H1 (cell line): ENCODE results near the gene UPF1. TPM values are rescaled to one million over a fixed set of nuclear protein-coding genes. Genes with fewer than 3 reads are reported as not detected.
A peak's percentile ranks its signal among the peaks of the same experiment; 100 is the strongest.

Experiments used
- CTCF ChIA-PET: fragments of 300-600 bp; sonication (Branson Sonifier 250); formaldehyde crosslinking; loops from one replicate; lab custom pipeline; 2021; ENCODE audit not compliant: partially characterized antibody; lab: Charles Lee
- POLR2A ChIA-PET: fragments of 300-600 bp; sonication (Branson Sonifier 250); formaldehyde crosslinking; loops from one replicate; lab custom pipeline; 2021; ENCODE audit warnings: inconsistent platforms; ENCODE audit not compliant: partially characterized antibody; lab: Charles Lee
- DNase-seq, 2 experiments: peaks; one replicate each; pipeline versions ENCODE4 v3.0.0 to v3.0.0-alpha.2; 2010 to 2022; ENCODE audit warnings: low spot score in 2 of 2, low read depth in 1 of 2, mixed read lengths in 1 of 2
- FAIRE-seq: peaks from 2 replicates; lab custom pipeline; 2011; peaks lifted over from hg19 to GRCh38; lab: Jason Lieb, UNC
- H2AFZ ChIP-seq: 2 replicates; pipeline ENCODE4 v1.8.1; 2012; ENCODE audit warnings: low read length, inconsistent platforms
- H2AK5ac ChIP-seq: 2 replicates; pipeline ENCODE4 v1.6.1; 2013; ENCODE audit warnings: low read depth, low read length
- H2BK120ac ChIP-seq: replicated peaks from 2 replicates; pipeline ENCODE3; 2013; ENCODE audit warnings: low read depth, low read length, inconsistent platforms
- H2BK12ac ChIP-seq: 2 replicates; pipeline ENCODE4 v1.6.1; 2013; ENCODE audit warnings: low read depth, low read length
- H2BK15ac ChIP-seq: 2 replicates; pipeline ENCODE4 v1.6.1; 2013; ENCODE audit warnings: low read length
- H2BK20ac ChIP-seq: 2 replicates; pipeline ENCODE4 v1.6.1; 2013; ENCODE audit warnings: low read length
- H2BK5ac ChIP-seq: 2 replicates; pipeline ENCODE4 v1.6.1; 2013; ENCODE audit warnings: low read depth, low read length
- H3K14ac ChIP-seq: 2 replicates; pipeline ENCODE4 v1.6.1; 2013; ENCODE audit warnings: inconsistent platforms; ENCODE audit not compliant: insufficient read length
- H3K18ac ChIP-seq: 2 replicates; pipeline ENCODE4 v1.6.1; 2013; ENCODE audit warnings: low read length; ENCODE audit errors: extremely low read depth
- H3K23ac ChIP-seq: 2 replicates; pipeline ENCODE4 v1.6.1; 2013; ENCODE audit warnings: inconsistent platforms; ENCODE audit not compliant: insufficient read length
- H3K23me2 ChIP-seq: 2 replicates; pipeline ENCODE4 v1.6.1; 2013; ENCODE audit warnings: low read depth, low read length
- H3K27ac ChIP-seq: 2 replicates; pipeline ENCODE4 v1.6.1; 2011; ENCODE audit warnings: low read depth, low read length, inconsistent platforms
- H3K27me3 ChIP-seq, 4 experiments: replicated peaks in 1 of 4; 1 replicate in 1 of 4; 2 replicates in 3 of 4; pipeline versions ENCODE4 v1.6.1 to v1.8.1; 2011 to 2013; ENCODE audit warnings: low read length in 3 of 4, mild to moderate bottlenecking in 3 of 4, inconsistent platforms in 2 of 4, mixed read lengths in 2 of 4, moderate library complexity in 1 of 4; ENCODE audit not compliant: control insufficient read depth in 3 of 4, insufficient read depth in 3 of 4; ENCODE audit errors: extremely low read depth in 1 of 4
- H3K36me3 ChIP-seq, 4 experiments: 2 replicates each; pipeline versions ENCODE4 v1.6.1 to v1.8.1; 2011 to 2013; ENCODE audit warnings: mild to moderate bottlenecking in 4 of 4, low read length in 3 of 4, moderate library complexity in 2 of 4, control low read depth in 1 of 4, inconsistent platforms in 1 of 4; ENCODE audit not compliant: insufficient read depth in 4 of 4, control insufficient read depth in 2 of 4
- H3K4ac ChIP-seq: replicated peaks from 2 replicates; pipeline ENCODE3; 2013; ENCODE audit warnings: low read length, low read depth, mixed read lengths, inconsistent platforms; ENCODE audit not compliant: insufficient read length
- H3K4me1 ChIP-seq, 4 experiments: replicated peaks in 1 of 4; 1 replicate in 1 of 4; 2 replicates in 3 of 4; pipeline versions ENCODE4 v1.6.1 to v1.8.1; 2011 to 2013; ENCODE audit warnings: low read length in 3 of 4, inconsistent platforms in 2 of 4, mixed read lengths in 1 of 4; ENCODE audit not compliant: insufficient read depth in 4 of 4, control insufficient read depth in 3 of 4
- H3K4me2 ChIP-seq, 2 experiments: 2 replicates each; pipeline versions ENCODE4 v1.6.1 to v1.8.1; 2011 to 2013; ENCODE audit warnings: low read depth in 2 of 2, low read length in 2 of 2, control low read depth in 1 of 2, inconsistent platforms in 1 of 2, mild to moderate bottlenecking in 1 of 2; ENCODE audit not compliant: insufficient read depth in 1 of 2
- H3K4me3 ChIP-seq, 4 experiments: fragments of 200-600, 300-600 bp in 1 of 4; sonication (generic), shearing (Covaris generic), sonication (Bioruptor Twin) in 1 of 4; 2 replicates each; pipeline versions ENCODE4 v1.5.1 to v1.8.1; 2011 to 2016; ENCODE audit warnings: low read length in 4 of 4, low read depth in 3 of 4, control low read depth in 2 of 4, inconsistent platforms in 2 of 4, mild to moderate bottlenecking in 2 of 4, mixed read lengths in 1 of 4, moderate library complexity in 1 of 4; ENCODE audit not compliant: insufficient read depth in 2 of 4; ENCODE audit errors: extremely low read depth in 1 of 4
- H3K56ac ChIP-seq: replicated peaks from 2 replicates; pipeline ENCODE3; 2013; ENCODE audit warnings: low read depth, mild to moderate bottlenecking, mixed read lengths, low read length, inconsistent platforms; ENCODE audit not compliant: insufficient read length
- H3K79me1 ChIP-seq: 2 replicates; pipeline ENCODE4 v1.6.1; 2013; ENCODE audit warnings: low read depth, low read length, control low read depth
- H3K79me2 ChIP-seq, 2 experiments: 2 replicates each; pipeline versions ENCODE4 v1.6.1 to v1.8.1; 2012 to 2013; ENCODE audit warnings: low read length in 2 of 2, mild to moderate bottlenecking in 2 of 2, inconsistent platforms in 1 of 2; ENCODE audit not compliant: insufficient read depth in 2 of 2, control insufficient read depth in 1 of 2
- H3K9ac ChIP-seq, 4 experiments: replicated peaks in 1 of 4; 1 replicate in 1 of 4; 2 replicates in 3 of 4; pipeline versions ENCODE4 v1.6.1 to v1.8.1; 2011 to 2013; ENCODE audit warnings: low read depth in 3 of 4, low read length in 3 of 4, control low read depth in 2 of 4, mild to moderate bottlenecking in 2 of 4, moderate library complexity in 2 of 4, inconsistent platforms in 1 of 4; ENCODE audit errors: extremely low read depth in 1 of 4
- H3K9me3 ChIP-seq, 2 experiments: 2 replicates each; pipeline versions ENCODE4 v1.6.1 to v1.8.1; 2012 to 2013; ENCODE audit warnings: mild to moderate bottlenecking in 2 of 2, moderate library complexity in 2 of 2, control low read depth in 1 of 2, inconsistent platforms in 1 of 2, low read depth in 1 of 2, low read length in 1 of 2, mixed read lengths in 1 of 2; ENCODE audit not compliant: insufficient read depth in 2 of 2
- H4K20me1 ChIP-seq, 2 experiments: replicated peaks in 1 of 2; 2 replicates each; pipeline versions ENCODE3 to v1.8.1; 2011 to 2013; ENCODE audit warnings: inconsistent platforms in 2 of 2, low read length in 2 of 2, mild to moderate bottlenecking in 1 of 2; ENCODE audit not compliant: insufficient read depth in 2 of 2, control insufficient read depth in 1 of 2
- H4K5ac ChIP-seq: 2 replicates; pipeline ENCODE4 v1.6.1; 2013; ENCODE audit warnings: low read length, low read depth, mixed read lengths, inconsistent platforms; ENCODE audit not compliant: insufficient read length
- H4K8ac ChIP-seq: 2 replicates; pipeline ENCODE4 v1.8.0; 2013; ENCODE audit warnings: mild to moderate bottlenecking, moderate library complexity, low read length, inconsistent platforms; ENCODE audit not compliant: insufficient read depth; ENCODE audit errors: extremely low read depth
- H4K91ac ChIP-seq: replicated peaks from 2 replicates; pipeline ENCODE3; 2013; ENCODE audit warnings: low read length, mixed read lengths, inconsistent platforms; ENCODE audit not compliant: insufficient read length
- CTCF ChIP-seq, 3 experiments: IDR thresholded peaks; 1 replicate in 2 of 3; 2 replicates in 1 of 3; pipeline versions ENCODE4 v1.5.1 to v1.6.1; 2011; ENCODE audit warnings: low read length in 3 of 3, mild to moderate bottlenecking in 3 of 3, inconsistent platforms in 2 of 3, low read depth in 1 of 3, moderate library complexity in 1 of 3; ENCODE audit not compliant: insufficient read depth in 1 of 3; ENCODE audit errors: control extremely low read depth in 1 of 3
- MAX ChIP-seq: IDR thresholded peaks from 2 replicates; pipeline ENCODE4 v1.6.1; 2012; ENCODE audit warnings: inconsistent platforms
- RFX5 ChIP-seq: IDR thresholded peaks from 2 replicates; pipeline ENCODE4 v1.6.1; 2011; ENCODE audit warnings: low read depth, low read length, improper control_type of control experiment, borderline replicate concordance
- WGBS, 2 experiments: shearing (Covaris generic) in 1 of 2; methylation state at CpG; one replicate each; pipeline versions ENCODE4 v1.1.6 to v1.1.7; 2013 to 2015; ENCODE audit warnings: low lambda C conversion rate in 2 of 2, mixed read lengths in 2 of 2, inconsistent platforms in 1 of 2, low coverage in 1 of 2, missing lambda C conversion rate in 1 of 2; ENCODE audit not compliant: insufficient replicate concordance in 2 of 2, insufficient coverage in 1 of 2, insufficient read length in 1 of 2; ENCODE audit errors: extremely low coverage in 1 of 2, missing lambda C conversion rate in 1 of 2; 5-methylcytosine and 5-hydroxymethylcytosine counted together
- polyA plus RNA-seq, 7 experiments: library from polyadenylated mRNA; depleted of rRNA in 3 of 7; stranded (reverse) in 5 of 7; unstranded in 2 of 7; fragments of >200 nt in 5 of 7; fragments of 200-250 nt in 2 of 7; gene quantifications; 1 replicate in 5 of 7; 2 replicates in 1 of 7; 4 replicates in 1 of 7; pipeline versions ENCODE4 v1.2.1 to v1.2.3, GENCODE V29; 2011 to 2013; ENCODE audit warnings: missing spikeins in 2 of 7, mixed read lengths in 2 of 7
- total RNA-seq: library from RNA; stranded (reverse); fragmentation: NEBNext Ultra II Directional; extraction: Animal tissue kit (Norgen Biotek cat#: 25700); gene quantifications from 2 replicates; pipeline ENCODE4 v1.2.1, GENCODE V29; 2021

The UPF1 gene
- total and polyA plus RNA-seq, 2 of the 8 experiments (the other 6 are each of a cell fraction or from before 2014, with no cell fraction given), result 46.4 to 62.0 TPM

- CTCF ChIA-PET, result interaction anchor here (0.9 to 7.8 kb wide), 6 partner anchors 10 to 452 kb away, joined by 3 to 34 read pairs (median 4); partner anchors contain the start of genes COPE and DDX49
- Histone ChIP-seq H3K79me2 (no peaks in the 10 kb centered on the region), H3K4me1 (peaks cover 0 to 4% (median 0%) of the 10 kb centered on the region in 4 experiments; a peak in 1 of 7 replicates), H3K23me2 (no peaks in the 10 kb centered on the region), H3K9ac (no peak overlapping the region), H2BK120ac (no peak overlapping the region), H2AFZ (no peak overlapping the region), H3K36me3 (peaks cover 0 to 19% (median 5%) of the 10 kb centered on the region in 4 experiments; a peak in 4 of 8 replicates), H2BK5ac (no peak overlapping the region; the same call in 1 of the 2 replicates), H2BK12ac (no peak overlapping the region)
- 92% methylated on average over 29 of the region's 29 CpGs; no CpG with 5 or more reads in 1 of the 2 experiments for WGBS, 2 experiments
- DNase-seq, result no peak
- no peak for TF ChIP-seq RFX5
- TF ChIP-seq CTCF (IDR thresholded peaks at IDR 0.05; ENCODE audit: control extremely low read depth in 1 of 3, insufficient read depth in 1 of 3, low read depth in 1 of 3, low read length in 3 of 3), result peak in 2 of 3 experiments; percentile 16 to 18; a peak in 2 of 4 replicates
- TF ChIP-seq MAX, result peak; percentile 29; the same call in 1 of the 2 replicates
- TF ChIP-seq, all 59 proteins: peak for 2
- Histone ChIP-seq H4K20me1 (peaks cover 1 to 15% of the 10 kb centered on the region in 2 experiments), H3K4ac (no peak overlapping the region), H3K27ac (no peak overlapping the region), H3K79me1 (no peaks in the 10 kb centered on the region), H2AK5ac (no peak overlapping the region), H4K8ac (no peak overlapping the region), H3K56ac (no peak overlapping the region), H4K91ac (no peak overlapping the region), H3K23ac (no peak overlapping the region), H3K4me2 (no peak overlapping the region), H3K9me3 (no peaks in the 10 kb centered on the region), H4K5ac (no peak overlapping the region), H2BK20ac (no peak overlapping the region), H3K14ac (no peak overlapping the region), H3K18ac (no peak overlapping the region), H3K4me3 (no peak overlapping the region), H2BK15ac (no peak overlapping the region), H3K27me3 (no peaks in the 10 kb centered on the region)
- FAIRE-seq, result no peak
- POLR2A ChIA-PET, result interaction anchor here (0.6 to 4.5 kb wide), 4 partner anchors 10 to 101 kb away, joined by 3 to 21 read pairs (median 3); partner anchors contain the start of genes COPE and DDX49
These were observed 71.6 kb downstream of the UPF1 start for GRCh38 chr19:18903156-18904037.
